GM10266 (cell line): Measurements from ENCODE around the gene SHANK3.

Source experiments
- DNase-seq: peaks from one replicate; pipeline ENCODE4 v3.0.0; 2012; ENCODE audit errors: extremely low spot score
- TF ChIP-seq, protein P1 (sequence below): IDR thresholded peaks from 2 replicates; pipeline ENCODE4 v1.5.1; 2012; ENCODE audit warnings: mild to moderate bottlenecking, low read depth; ENCODE audit not compliant: control insufficient read depth, insufficient read depth; ENCODE audit errors: missing control alignments

The SHANK3 gene

DNA sequence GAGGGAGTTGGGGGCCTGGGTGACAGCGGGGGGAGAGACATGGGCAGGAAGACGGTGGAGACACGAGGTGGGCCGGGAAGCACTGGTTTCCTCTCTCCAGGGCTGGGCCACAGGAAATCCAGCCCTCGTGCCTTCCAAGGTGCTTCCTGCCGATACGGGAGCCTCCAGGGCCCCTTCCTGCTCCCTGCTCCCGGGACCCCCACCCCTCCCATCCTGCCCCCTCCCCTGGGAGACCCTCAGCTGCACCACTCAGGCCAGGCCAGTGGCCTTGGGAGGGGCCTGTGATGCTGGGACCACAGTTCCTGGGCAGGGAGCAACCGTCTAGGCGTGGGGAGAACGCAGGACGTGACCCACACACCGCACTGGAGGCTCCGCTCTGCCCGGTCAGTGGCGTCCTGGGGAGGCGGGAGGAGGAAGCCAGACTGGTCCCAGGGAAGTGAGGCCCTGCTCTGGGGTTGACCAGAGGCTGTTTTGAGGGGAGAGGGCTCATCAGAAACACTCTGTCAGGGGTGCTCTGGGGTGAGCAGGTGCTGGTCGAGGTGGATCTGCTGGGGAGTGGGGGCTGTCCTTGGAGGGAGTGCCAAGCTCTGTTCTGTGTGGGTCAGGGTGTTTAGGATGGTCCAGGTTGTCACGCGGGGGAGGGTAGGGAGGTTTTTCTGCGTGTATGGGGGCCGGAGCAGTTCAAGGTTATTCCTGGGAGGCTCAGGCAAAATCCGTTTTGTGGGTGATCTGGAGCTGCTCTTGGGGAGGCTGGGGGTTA, at the start of gene SHANK3:
TSS of gene SHANK3 (plus strand) at position 353 of the 760 bp plus-strand sequence.
- no peak for DNase-seq
- TF ChIP-seq, protein P1, sequence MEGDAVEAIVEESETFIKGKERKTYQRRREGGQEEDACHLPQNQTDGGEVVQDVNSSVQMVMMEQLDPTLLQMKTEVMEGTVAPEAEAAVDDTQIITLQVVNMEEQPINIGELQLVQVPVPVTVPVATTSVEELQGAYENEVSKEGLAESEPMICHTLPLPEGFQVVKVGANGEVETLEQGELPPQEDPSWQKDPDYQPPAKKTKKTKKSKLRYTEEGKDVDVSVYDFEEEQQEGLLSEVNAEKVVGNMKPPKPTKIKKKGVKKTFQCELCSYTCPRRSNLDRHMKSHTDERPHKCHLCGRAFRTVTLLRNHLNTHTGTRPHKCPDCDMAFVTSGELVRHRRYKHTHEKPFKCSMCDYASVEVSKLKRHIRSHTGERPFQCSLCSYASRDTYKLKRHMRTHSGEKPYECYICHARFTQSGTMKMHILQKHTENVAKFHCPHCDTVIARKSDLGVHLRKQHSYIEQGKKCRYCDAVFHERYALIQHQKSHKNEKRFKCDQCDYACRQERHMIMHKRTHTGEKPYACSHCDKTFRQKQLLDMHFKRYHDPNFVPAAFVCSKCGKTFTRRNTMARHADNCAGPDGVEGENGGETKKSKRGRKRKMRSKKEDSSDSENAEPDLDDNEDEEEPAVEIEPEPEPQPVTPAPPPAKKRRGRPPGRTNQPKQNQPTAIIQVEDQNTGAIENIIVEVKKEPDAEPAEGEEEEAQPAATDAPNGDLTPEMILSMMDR, result no peak

DNA sequence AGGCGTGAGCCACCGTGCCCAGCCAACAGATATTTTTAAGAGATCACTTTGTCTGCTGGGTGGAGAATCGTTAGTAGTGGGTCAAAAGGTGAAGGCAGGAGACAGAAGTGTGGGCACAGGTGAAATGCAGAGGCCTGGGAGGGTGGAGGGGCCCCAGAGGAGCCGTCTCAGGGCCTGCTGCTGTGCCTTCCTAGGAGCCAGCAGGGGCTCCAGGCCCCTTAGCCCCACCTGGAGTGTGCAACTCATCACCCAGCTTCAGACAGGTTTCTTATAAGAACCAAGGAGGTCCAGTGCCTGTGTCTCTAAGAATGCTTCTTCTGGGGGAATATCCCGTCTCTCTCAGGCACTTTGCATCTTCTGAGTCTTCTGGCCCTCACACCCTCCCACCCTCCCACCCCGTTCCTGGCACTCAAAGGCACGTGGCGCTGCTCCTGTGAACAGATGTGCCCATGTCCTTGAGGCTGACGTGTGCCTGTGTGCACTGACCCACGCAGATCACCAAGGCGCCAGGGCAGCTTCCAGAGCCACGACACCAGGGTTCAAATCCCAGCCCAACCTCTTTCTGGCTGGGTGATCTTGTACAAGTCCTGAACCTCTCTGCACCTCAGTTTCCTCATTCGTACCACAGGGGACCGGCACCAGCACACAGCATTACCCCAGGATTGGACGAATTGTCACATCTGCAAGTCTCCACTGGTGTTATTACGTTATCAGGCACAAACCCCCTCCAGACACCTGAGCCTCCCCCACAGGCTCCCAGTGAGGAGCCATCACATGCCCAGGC, 48.1 kb upstream of the SHANK3 start:
- TF ChIP-seq, protein P1, result no peak
- DNase-seq, result no peak

DNA sequence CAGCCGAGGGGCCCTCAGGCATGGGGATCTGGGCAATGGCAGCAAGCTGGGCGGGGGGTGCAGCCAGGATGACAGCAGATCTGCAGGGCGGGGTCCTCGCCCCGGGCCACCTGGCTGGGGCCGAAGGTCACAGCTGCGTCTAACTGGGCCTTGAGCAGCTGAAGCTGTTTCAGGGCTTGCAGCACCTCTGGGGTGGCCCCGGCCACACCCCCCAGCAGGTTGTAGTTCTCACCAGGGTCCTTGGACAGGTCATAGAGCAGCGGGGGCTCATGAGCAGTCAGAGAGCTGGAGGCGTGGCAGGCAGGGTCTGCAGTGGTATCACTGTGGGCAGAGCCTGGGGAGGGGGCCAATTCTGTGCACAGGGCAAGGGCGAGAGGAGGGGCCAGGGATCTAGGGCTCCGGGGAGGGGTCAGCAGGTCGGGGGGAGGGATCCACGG, 47.5 kb upstream of the SHANK3 start:
- DNase-seq, result no peak
- TF ChIP-seq, protein P1, result no peak

DNA sequence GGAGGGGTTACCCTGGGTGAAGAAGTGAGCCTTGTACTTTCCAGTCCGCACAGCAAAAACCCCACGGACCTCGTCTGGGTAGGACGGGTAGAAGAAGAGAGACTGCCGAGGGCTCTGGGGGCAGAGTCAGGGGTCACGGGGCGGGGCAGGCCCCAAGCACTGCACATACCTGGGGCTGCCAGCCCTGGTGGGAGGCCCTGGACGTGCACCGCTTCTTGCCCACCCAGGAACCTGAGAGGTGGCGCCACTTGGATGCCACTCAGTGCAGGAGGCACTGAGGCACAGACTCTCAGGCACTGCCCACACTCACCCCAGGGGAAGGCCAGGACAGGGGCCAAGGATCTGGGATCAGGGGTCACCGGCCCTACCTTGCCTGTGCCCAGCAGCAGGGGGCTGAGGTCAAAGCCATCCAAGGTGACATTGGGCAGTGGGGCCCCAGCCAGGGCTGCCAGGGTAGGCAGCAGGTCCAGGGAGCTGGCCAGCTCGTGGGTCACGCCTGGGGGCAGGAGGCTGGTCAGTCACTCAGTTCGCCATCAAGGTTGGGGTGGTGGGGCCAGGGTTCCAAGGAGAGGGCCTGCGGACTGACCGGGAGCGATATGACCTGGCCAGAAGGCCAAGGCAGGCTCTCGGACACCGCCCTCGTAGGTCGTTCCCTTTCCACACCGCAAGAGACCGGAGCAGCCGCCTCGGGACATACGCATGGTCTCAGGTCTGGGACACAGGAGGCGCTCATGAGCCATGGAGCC, 46.9 kb upstream of the SHANK3 start:
- TF ChIP-seq, protein P1, result peak; percentile 23
- DNase-seq, result no peak

DNA sequence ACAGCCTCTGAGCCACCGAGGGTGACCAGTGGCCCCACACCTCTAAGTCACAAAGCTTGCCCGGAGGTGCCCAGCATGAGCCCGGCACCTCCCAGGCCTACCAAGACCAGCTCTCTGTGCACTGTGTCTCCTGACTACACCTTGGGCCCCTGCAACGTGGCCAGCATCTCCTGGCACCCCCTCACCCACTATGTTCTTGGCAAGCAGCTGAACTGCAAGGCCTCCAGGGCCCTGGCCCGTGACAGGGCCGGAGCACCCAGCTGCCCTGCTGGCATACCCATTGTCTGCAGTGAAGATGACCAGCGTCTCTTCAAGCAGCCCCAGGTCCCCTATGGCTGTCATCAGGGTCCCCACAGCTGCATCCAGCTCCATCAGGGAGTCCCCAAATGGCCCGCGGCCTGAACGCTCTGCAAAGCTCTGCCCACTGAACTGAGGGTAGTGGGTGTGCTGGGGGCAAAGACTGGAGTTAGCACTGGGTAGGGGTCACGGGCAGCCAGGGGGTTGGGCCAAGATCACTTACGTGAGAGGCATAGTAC, 46.2 kb upstream of the SHANK3 start:
- TF ChIP-seq, protein P1, result no peak
- no peak for DNase-seq

DNA sequence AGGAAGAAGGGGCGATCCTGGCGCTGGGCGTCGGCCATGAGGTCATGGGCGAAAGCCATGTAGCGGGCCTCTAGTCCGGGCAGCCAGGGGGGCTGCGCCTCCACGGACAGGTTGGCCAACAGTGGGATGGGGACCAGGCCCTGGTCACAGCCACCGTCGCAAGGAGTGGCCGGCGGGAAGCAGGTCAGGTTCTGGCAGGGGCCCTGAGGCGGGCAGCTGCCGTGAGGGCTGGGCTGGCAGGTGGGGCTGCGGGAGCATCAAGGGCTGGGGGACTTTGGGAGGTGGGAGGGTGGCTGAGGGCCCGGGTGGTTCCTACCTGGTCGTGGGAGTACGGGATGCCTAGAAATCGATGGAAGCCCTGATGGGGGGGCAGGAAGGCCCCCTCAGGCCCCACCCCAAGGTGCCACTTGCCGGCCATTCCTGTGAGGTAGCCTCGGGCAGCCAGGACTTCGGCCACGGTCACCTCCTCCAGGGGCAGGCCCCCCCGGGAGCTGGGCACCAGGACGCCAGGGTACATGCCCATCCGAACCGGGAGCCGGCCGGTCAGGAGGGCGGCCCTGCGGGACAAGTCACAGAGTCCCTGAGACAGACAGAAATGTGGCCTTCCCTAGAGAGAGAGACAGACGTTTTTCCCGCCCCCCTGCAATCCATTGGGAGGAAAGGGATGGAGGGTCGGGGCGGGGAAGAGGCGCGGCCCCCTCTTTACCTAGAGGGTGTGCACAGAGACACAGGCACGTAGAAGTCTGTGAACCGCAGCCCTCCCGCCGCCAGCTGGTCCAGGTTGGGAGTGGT, 45.6 kb upstream of the SHANK3 start:
- TF ChIP-seq, protein P1, result no peak
- DNase-seq, result no peak
